HCT116 (cell line): Measurements from ENCODE around the gene TNRC6A. TPM values are rescaled to one million over a fixed set of nuclear protein-coding genes. Genes with fewer than 3 reads are reported as not detected.

Source experiments
- ATAC-seq: fragments of 200-7000 bp; cut with Tn5 transposase; 2 replicates; pipeline ENCODE4 v1.9.1; 2020; ENCODE audit warnings: mild to moderate bottlenecking, moderate library complexity
- BruUV-seq: library from RNA; stranded (reverse); fragments of 400-500 nt; replicated peaks from 2 replicates; lab custom pipeline; 2021; lab: Mats Ljungman, UMichigan
- CTCF ChIA-PET: fragments of 300-600 bp; sonication (Branson Sonifier 250); formaldehyde crosslinking; loops from one replicate; lab custom pipeline; 2021; ENCODE audit warnings: antibody characterized with exemption; lab: Charles Lee
- POLR2A ChIA-PET: fragments of 300-600, 350-600 bp; sonication (Branson Sonifier 250); formaldehyde crosslinking; loops from one replicate; lab custom pipeline; 2021; ENCODE audit warnings: antibody characterized with exemption; lab: Charles Lee
- RAD21 ChIA-PET, 2 experiments: fragments of 300-600 bp; sonication (Branson Sonifier 250); formaldehyde crosslinking; loops; one replicate each; lab custom pipeline; 2023; ENCODE audit warnings: low total read pairs in 2 of 2; ENCODE audit not compliant: uncharacterized antibody in 2 of 2, unreplicated experiment in 2 of 2, low non-redundant PET in 1 of 2; lab: Charles Lee
- DNase-seq: peaks from one replicate; pipeline ENCODE4 v3.0.0-alpha.2; 2010; ENCODE audit warnings: low read depth, low spot score
- H2AFZ ChIP-seq: fragments of 200-600 bp; shearing (Covaris generic), sonication (generic); 2 replicates; pipeline ENCODE4 v1.6.1; 2017; ENCODE audit warnings: low read depth, mixed run types, mixed read lengths, antibody characterized with exemption, low read length; ENCODE audit not compliant: poor library complexity, severe bottlenecking
- H3K27ac ChIP-seq: 2 replicates; pipeline ENCODE4 v1.5.1; 2012; ENCODE audit warnings: low read depth, low read length
- H3K27me3 ChIP-seq: fragments of 200-600 bp; sonication (generic); 2 replicates; pipeline ENCODE4 v1.6.1; 2016; ENCODE audit warnings: mixed run types, low read length, mixed read lengths; ENCODE audit not compliant: insufficient read depth
- H3K36me3 ChIP-seq, 2 experiments: fragments of 200-500 bp in 1 of 2; fragments of 200-600 bp in 1 of 2; sonication (Bioruptor generic) in 1 of 2; sonication (generic) in 1 of 2; 2 replicates each; pipeline versions ENCODE4 v1.5.1 to v1.6.1; 2014 to 2016; ENCODE audit warnings: low read length in 2 of 2, inconsistent platforms in 1 of 2, mixed read lengths in 1 of 2, mixed run types in 1 of 2; ENCODE audit not compliant: insufficient read depth in 2 of 2, control insufficient read depth in 1 of 2
- H3K4me1 ChIP-seq, 2 experiments: fragments of 200-600 bp in 1 of 2; sonication (generic) in 1 of 2; 2 replicates each; pipeline versions ENCODE4 v1.5.1 to v1.6.1; 2012 to 2017; ENCODE audit warnings: low read length in 2 of 2, inconsistent platforms in 1 of 2, mild to moderate bottlenecking in 1 of 2, mixed read lengths in 1 of 2, mixed run types in 1 of 2, moderate library complexity in 1 of 2; ENCODE audit not compliant: insufficient read depth in 2 of 2, control insufficient read depth in 1 of 2
- H3K4me2 ChIP-seq: fragments of 200-600 bp; sonication (generic); 2 replicates; pipeline ENCODE4 v1.6.1; 2017; ENCODE audit warnings: mixed run types, low read length, mixed read lengths
- H3K4me3 ChIP-seq, 2 experiments: fragments of 200-600 bp in 1 of 2; sonication (generic) in 1 of 2; replicated peaks in 1 of 2; 2 replicates each; pipeline ENCODE4 v1.5.1; 2011 to 2016; ENCODE audit warnings: low read length in 2 of 2, control low read depth in 1 of 2, low read depth in 1 of 2, mild to moderate bottlenecking in 1 of 2, mixed read lengths in 1 of 2, mixed run types in 1 of 2
- H3K79me2 ChIP-seq: fragments of 200-600 bp; sonication (generic); 2 replicates; pipeline ENCODE4 v1.6.1; 2017; ENCODE audit warnings: mild to moderate bottlenecking, mixed run types, low read length, moderate library complexity, mixed read lengths; ENCODE audit not compliant: insufficient read depth
- H3K9ac ChIP-seq: fragments of 200-600 bp; sonication (generic); 2 replicates; pipeline ENCODE4 v1.6.1; 2016; ENCODE audit warnings: low read length, mixed read lengths
- H3K9me2 ChIP-seq: fragments of 200-600 bp; sonication (generic), shearing (Covaris generic); 2 replicates; pipeline ENCODE4 v1.6.1; 2017; ENCODE audit warnings: mixed run types, mild to moderate bottlenecking, moderate library complexity; ENCODE audit not compliant: insufficient read depth
- H3K9me3 ChIP-seq, 2 experiments: fragments of 200-500 bp in 1 of 2; fragments of 200-600 bp in 1 of 2; sonication (Bioruptor generic) in 1 of 2; sonication (generic) in 1 of 2; 2 replicates each; pipeline ENCODE4 v1.6.1; 2014 to 2017; ENCODE audit warnings: low read length in 2 of 2, mixed read lengths in 2 of 2, inconsistent platforms in 1 of 2, low read depth in 1 of 2, mild to moderate bottlenecking in 1 of 2, mixed run types in 1 of 2, moderate library complexity in 1 of 2; ENCODE audit not compliant: control insufficient read depth in 1 of 2, insufficient read depth in 1 of 2
- H4K20me1 ChIP-seq: fragments of 200-600 bp; sonication (generic), shearing (Covaris generic); 2 replicates; pipeline ENCODE4 v1.6.1; 2017; ENCODE audit warnings: mixed run types, mild to moderate bottlenecking, moderate library complexity; ENCODE audit not compliant: insufficient read depth
- CBX3 ChIP-seq: IDR thresholded peaks from 2 replicates; pipeline ENCODE4 v1.6.1; 2012; ENCODE audit warnings: low read depth
- CEBPB ChIP-seq: IDR thresholded peaks from 2 replicates; pipeline ENCODE4 v1.6.1; 2012; ENCODE audit warnings: low read depth
- EGR1 ChIP-seq: IDR thresholded peaks from 2 replicates; pipeline ENCODE4 v1.6.1; 2012; ENCODE audit warnings: low read depth
- ELF1 ChIP-seq: IDR thresholded peaks from 2 replicates; pipeline ENCODE4 v1.6.1; 2012; ENCODE audit warnings: low read depth, borderline replicate concordance
- EZH2 ChIP-seq: fragments of 200-600 bp; sonication (generic); IDR thresholded peaks from 2 replicates; pipeline ENCODE4 v1.6.1; 2017; ENCODE audit warnings: antibody characterized with exemption, mixed run types
- EZH2phosphoT487 ChIP-seq: fragments of 200-600 bp; IDR thresholded peaks from 2 replicates; pipeline ENCODE4 v1.6.1; 2018; ENCODE audit warnings: antibody characterized with exemption, borderline replicate concordance
- FOSL1 ChIP-seq: IDR thresholded peaks from 2 replicates; pipeline ENCODE4 v1.6.1; 2012; ENCODE audit warnings: low read depth
- JUND ChIP-seq: IDR thresholded peaks from 2 replicates; pipeline ENCODE4 v1.6.1; 2012
- POLR2A ChIP-seq: IDR thresholded peaks from 2 replicates; pipeline ENCODE4 v1.7.0; 2011; ENCODE audit warnings: borderline replicate concordance; ENCODE audit not compliant: insufficient read depth, insufficient read length; ENCODE audit errors: extremely low read depth
- RAD21 ChIP-seq: IDR thresholded peaks from 2 replicates; pipeline ENCODE4 v1.6.1; 2012; ENCODE audit warnings: low read depth, mild to moderate bottlenecking
- SIN3A ChIP-seq: IDR thresholded peaks from 2 replicates; pipeline ENCODE4 v1.6.1; 2012; ENCODE audit warnings: low read depth
- SP1 ChIP-seq: IDR thresholded peaks from 2 replicates; pipeline ENCODE4 v1.6.1; 2012; ENCODE audit warnings: low read depth
- YY1 ChIP-seq: IDR thresholded peaks from 2 replicates; pipeline ENCODE4 v1.6.1; 2011; ENCODE audit warnings: low read length, low read depth, moderate library complexity, mild to moderate bottlenecking; ENCODE audit not compliant: insufficient replicate concordance; ENCODE audit errors: extremely low read depth
- ZBTB33 ChIP-seq: IDR thresholded peaks from 2 replicates; pipeline ENCODE4 v1.6.1; 2011; ENCODE audit warnings: mild to moderate bottlenecking, low read length, moderate library complexity; ENCODE audit not compliant: insufficient replicate concordance; ENCODE audit errors: extremely low read depth
- ZFX ChIP-seq: fragments of 450-650 bp; IDR thresholded peaks from 2 replicates; pipeline ENCODE4 v1.6.1; 2017
- ZNF274 ChIP-seq: fragments of 200-500 bp; sonication (Bioruptor generic); IDR thresholded peaks from 2 replicates; pipeline ENCODE4 v1.6.1; 2014; ENCODE audit warnings: mild to moderate bottlenecking, low read depth, low read length, inconsistent platforms
- intact Hi-C: fragments of 100-400 bp; cut with micrococcal nuclease; formaldehyde crosslinking; loops from 2 replicates; pipeline ENCODE4 v1.10.0; 2022
- total RNA-seq: library from RNA; stranded (reverse); gene quantifications from one replicate; pipeline ENCODE4 v1.2.1, GENCODE V29; 2021; ENCODE audit not compliant: unreplicated experiment
- TF ChIP-seq, protein P1 (sequence below): IDR thresholded peaks from 2 replicates; pipeline ENCODE4 v1.6.1; 2012
- TF ChIP-seq, protein P2 (sequence below): IDR thresholded peaks from 2 replicates; pipeline ENCODE4 v1.6.1; 2012; ENCODE audit warnings: low read depth
- TF ChIP-seq, protein P3 (sequence below): IDR thresholded peaks from 2 replicates; pipeline ENCODE4 v1.6.1; 2012

The TNRC6A gene
- total RNA-seq, 1 experiment from 2014 or later, result 37.0 TPM

DNA sequence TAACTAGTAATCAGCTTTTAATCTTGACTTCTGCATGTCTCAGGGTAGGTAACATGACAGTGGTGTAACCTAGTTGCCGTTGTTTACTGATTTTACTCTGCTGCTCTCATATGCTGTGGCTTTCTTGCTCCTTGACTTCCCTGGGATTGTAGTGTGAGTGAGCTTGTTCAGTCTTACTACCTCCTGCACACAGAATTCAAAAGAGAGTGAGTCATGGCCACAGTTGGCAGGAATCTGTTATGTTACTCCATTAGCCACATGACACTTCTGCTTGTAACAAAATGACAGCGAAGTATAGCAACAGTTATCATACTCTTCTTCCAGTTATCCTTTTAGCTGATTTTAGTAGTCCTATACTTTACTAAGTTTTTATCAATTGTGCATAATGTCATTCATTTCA lies 18.8 kb downstream of the TNRC6A start:
- Histone ChIP-seq H3K4me2 (peak overlapping the region; percentile 26), H3K36me3 (peaks cover 0 to 3% of the 10 kb centered on the region in 2 experiments; a peak in 1 of 4 replicates), H3K9me3 (no peaks in the 10 kb centered on the region), H4K20me1 (peaks cover 42% of the 10 kb centered on the region), H3K27me3 (no peaks in the 10 kb centered on the region), H2AFZ (no peak overlapping the region), H3K4me1 (peaks cover 7 to 21% of the 10 kb centered on the region in 2 experiments), H3K4me3 (no peak overlapping the region)
- no TSS peak for BruUV-seq
- TF ChIP-seq, protein P1, sequence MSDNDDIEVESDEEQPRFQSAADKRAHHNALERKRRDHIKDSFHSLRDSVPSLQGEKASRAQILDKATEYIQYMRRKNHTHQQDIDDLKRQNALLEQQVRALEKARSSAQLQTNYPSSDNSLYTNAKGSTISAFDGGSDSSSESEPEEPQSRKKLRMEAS, result 0 out of 2 replicates have a peak, but pooled peaks have one; percentile 35
- TF ChIP-seq POLR2A (no peak), EZH2 (no peak), FOSL1 (peak; percentile 33; the same call in 1 of the 2 replicates), CEBPB (no peak), RAD21 (no peak), EZH2phosphoT487 (no peak), ZNF274 (no peak), ZBTB33 (no peak), SP1 (no peak; the same call in 1 of the 2 replicates), SIN3A (no peak), CBX3 (no peak), EGR1 (no peak), ELF1 (no peak), JUND (peak; percentile 41; the same call in 1 of the 2 replicates), YY1 (no peak), ZFX (no peak)
- TF ChIP-seq, protein P2, sequence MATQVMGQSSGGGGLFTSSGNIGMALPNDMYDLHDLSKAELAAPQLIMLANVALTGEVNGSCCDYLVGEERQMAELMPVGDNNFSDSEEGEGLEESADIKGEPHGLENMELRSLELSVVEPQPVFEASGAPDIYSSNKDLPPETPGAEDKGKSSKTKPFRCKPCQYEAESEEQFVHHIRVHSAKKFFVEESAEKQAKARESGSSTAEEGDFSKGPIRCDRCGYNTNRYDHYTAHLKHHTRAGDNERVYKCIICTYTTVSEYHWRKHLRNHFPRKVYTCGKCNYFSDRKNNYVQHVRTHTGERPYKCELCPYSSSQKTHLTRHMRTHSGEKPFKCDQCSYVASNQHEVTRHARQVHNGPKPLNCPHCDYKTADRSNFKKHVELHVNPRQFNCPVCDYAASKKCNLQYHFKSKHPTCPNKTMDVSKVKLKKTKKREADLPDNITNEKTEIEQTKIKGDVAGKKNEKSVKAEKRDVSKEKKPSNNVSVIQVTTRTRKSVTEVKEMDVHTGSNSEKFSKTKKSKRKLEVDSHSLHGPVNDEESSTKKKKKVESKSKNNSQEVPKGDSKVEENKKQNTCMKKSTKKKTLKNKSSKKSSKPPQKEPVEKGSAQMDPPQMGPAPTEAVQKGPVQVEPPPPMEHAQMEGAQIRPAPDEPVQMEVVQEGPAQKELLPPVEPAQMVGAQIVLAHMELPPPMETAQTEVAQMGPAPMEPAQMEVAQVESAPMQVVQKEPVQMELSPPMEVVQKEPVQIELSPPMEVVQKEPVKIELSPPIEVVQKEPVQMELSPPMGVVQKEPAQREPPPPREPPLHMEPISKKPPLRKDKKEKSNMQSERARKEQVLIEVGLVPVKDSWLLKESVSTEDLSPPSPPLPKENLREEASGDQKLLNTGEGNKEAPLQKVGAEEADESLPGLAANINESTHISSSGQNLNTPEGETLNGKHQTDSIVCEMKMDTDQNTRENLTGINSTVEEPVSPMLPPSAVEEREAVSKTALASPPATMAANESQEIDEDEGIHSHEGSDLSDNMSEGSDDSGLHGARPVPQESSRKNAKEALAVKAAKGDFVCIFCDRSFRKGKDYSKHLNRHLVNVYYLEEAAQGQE, result no peak
- TF ChIP-seq, protein P3, sequence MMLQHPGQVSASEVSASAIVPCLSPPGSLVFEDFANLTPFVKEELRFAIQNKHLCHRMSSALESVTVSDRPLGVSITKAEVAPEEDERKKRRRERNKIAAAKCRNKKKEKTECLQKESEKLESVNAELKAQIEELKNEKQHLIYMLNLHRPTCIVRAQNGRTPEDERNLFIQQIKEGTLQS, result no peak
- TF ChIP-seq, all 23 proteins: peak for 3
- CTCF ChIA-PET, result no interaction called here
- no peak for DNase-seq
- H3K79me2 ChIP-seq, result peaks cover 100% of the 10 kb centered on the region
- RAD21 ChIA-PET, result no interaction called here
- no peaks in the 10 kb centered on the region for H3K9me2 ChIP-seq
- POLR2A ChIA-PET, result no interaction called here
- H3K9ac ChIP-seq, result no peak overlapping the region
- no peak overlapping the region for H3K27ac ChIP-seq
- peak; percentile 67 for ATAC-seq
- intact Hi-C loops, result no loop called here
